PC-3 (cell line): ENCODE measurements around the gene CEBPZOS. TPM values are rescaled to one million over a fixed set of nuclear protein-coding genes. Genes with fewer than 3 reads are reported as not detected.

Experiments used
- ATAC-seq: fragments of 200-7000 bp; cut with Tn5 transposase; 2 replicates; pipeline ENCODE4 v1.9.1; 2020; ENCODE audit warnings: mild to moderate bottlenecking, moderate library complexity
- BruUV-seq: library from RNA; stranded (reverse); fragments of 400-500 nt; replicated peaks from 2 replicates; lab custom pipeline; 2021; lab: Mats Ljungman, UMichigan
- CTCF ChIA-PET: fragments of 300-600 bp; sonication (Branson Sonifier 250); formaldehyde crosslinking; loops from one replicate; lab custom pipeline; 2022; ENCODE audit warnings: antibody characterized with exemption; lab: Charles Lee
- POLR2A ChIA-PET: fragments of 300-600 bp; sonication (Branson Sonifier 250); formaldehyde crosslinking; loops from one replicate; lab custom pipeline; 2022; ENCODE audit warnings: antibody characterized with exemption; ENCODE audit not compliant: unreplicated experiment; lab: Charles Lee
- DNase-seq: peaks from one replicate; pipeline ENCODE4 v3.0.0-alpha.2; 2015
- H2AFZ ChIP-seq: fragments of 300-600 bp; sonication (generic); 2 replicates; pipeline ENCODE4 v1.6.0; 2016; ENCODE audit warnings: antibody characterized with exemption, low read length
- H3F3A ChIP-seq: fragments of 300-600 bp; sonication (generic); one replicate; pipeline ENCODE4 v1.6.0; 2017; ENCODE audit warnings: antibody characterized with exemption, low read length, control low read depth, mild to moderate bottlenecking; ENCODE audit not compliant: unreplicated experiment
- H3K27ac ChIP-seq: fragments of 300-600 bp; sonication (generic); 2 replicates; pipeline ENCODE4 v1.5.1; 2016; ENCODE audit warnings: mild to moderate bottlenecking, low read length
- H3K27me3 ChIP-seq: fragments of 300-600 bp; sonication (generic); 2 replicates; pipeline ENCODE4 v1.6.1; 2016; ENCODE audit warnings: low read length, mixed read lengths
- H3K36me3 ChIP-seq: fragments of 300-600 bp; sonication (generic); 2 replicates; pipeline ENCODE4 v1.6.1; 2016; ENCODE audit warnings: low read depth, mixed run types, low read length, mixed read lengths
- H3K4me1 ChIP-seq: fragments of 300-600 bp; sonication (generic); 2 replicates; pipeline ENCODE4 v1.5.1; 2016; ENCODE audit warnings: low read length; ENCODE audit not compliant: insufficient read depth
- H3K4me2 ChIP-seq: fragments of 300-600 bp; sonication (generic); 2 replicates; pipeline ENCODE4 v1.6.0; 2016; ENCODE audit warnings: low read length
- H3K4me3 ChIP-seq: fragments of 300-600 bp; sonication (generic); 2 replicates; pipeline ENCODE4 v1.5.1; 2016; ENCODE audit warnings: mild to moderate bottlenecking, low read length, mixed read lengths
- H3K79me2 ChIP-seq: fragments of 300-600 bp; sonication (generic); 2 replicates; pipeline ENCODE4 v1.6.1; 2017; ENCODE audit warnings: low read length, mixed read lengths
- H3K9ac ChIP-seq: fragments of 300-600 bp; sonication (generic); 2 replicates; pipeline ENCODE4 v1.6.0; 2016; ENCODE audit warnings: mild to moderate bottlenecking, low read length
- H3K9me2 ChIP-seq: fragments of 300-600 bp; sonication (generic); replicated peaks from 2 replicates; pipeline ENCODE4 v1.6.1; 2016; ENCODE audit warnings: mixed run types, low read length, mixed read lengths
- H3K9me3 ChIP-seq: fragments of 300-600 bp; sonication (generic); 2 replicates; pipeline ENCODE4 v1.6.1; 2016; ENCODE audit warnings: low read length, mixed read lengths
- H4K20me1 ChIP-seq: fragments of 300-600 bp; sonication (generic); 2 replicates; pipeline ENCODE4 v1.6.1; 2016; ENCODE audit warnings: low read length, mixed read lengths
- EZH2 ChIP-seq: fragments of 300-600 bp; sonication (generic); IDR thresholded peaks from one replicate; pipeline ENCODE4 v1.6.1; 2017; ENCODE audit warnings: antibody characterized with exemption, mild to moderate bottlenecking, low read length; ENCODE audit not compliant: unreplicated experiment
- EZH2phosphoT487 ChIP-seq: fragments of 300-600 bp; sonication (generic); IDR thresholded peaks from 2 replicates; pipeline ENCODE4 v1.6.1; 2018; ENCODE audit warnings: mild to moderate bottlenecking, antibody characterized with exemption, low read length, borderline replicate concordance
- intact Hi-C: fragments of 100-400 bp; cut with micrococcal nuclease; formaldehyde crosslinking; loops from 2 replicates; pipeline ENCODE4 v1.9.0; 2023
- total RNA-seq: library from RNA; depleted of rRNA; stranded (reverse); fragments of >200 nt; gene quantifications from 2 replicates; pipeline ENCODE4 v1.2.3, GENCODE V29; 2014
- TF ChIP-seq, protein P1 (sequence below): fragments of 300-600 bp; sonication (generic); conservative IDR thresholded peaks from 2 replicates; pipeline ENCODE4 v1.5.1; 2017; ENCODE audit warnings: antibody characterized with exemption, low read depth, mild to moderate bottlenecking, low read length

Gene CEBPZOS
- total RNA-seq, 1 experiment from 2014 or later: 30.8 TPM

DNA sequence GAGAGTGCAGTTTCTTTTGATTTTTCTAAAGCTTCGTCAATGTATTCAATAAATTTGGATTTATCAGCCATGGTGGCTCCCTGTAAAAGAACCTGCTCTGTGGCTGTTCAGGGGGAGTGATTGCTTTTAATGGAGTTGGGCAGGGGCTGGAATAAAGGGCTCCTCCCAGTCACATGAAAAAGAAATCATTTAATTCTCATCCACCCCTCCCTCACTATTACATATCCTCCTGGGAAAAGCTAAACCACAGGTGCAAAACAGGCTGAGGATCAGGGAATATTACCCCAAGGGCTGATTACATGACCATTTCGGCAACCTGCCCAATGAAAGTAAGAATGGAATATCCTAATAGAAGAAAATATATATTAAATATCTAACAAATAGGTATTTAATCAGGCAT is 7.7 kb upstream of the CEBPZOS start, which contains the start of gene SULT6B1:
Gene SULT6B1 (minus strand): TSS at position 101 of the 400 bp plus-strand sequence. CDS start 30 bp downstream, at position 71.
- H3K27me3 ChIP-seq: no peaks in the 10 kb centered on the region
- CTCF ChIA-PET: no interaction called here
- H3K36me3 ChIP-seq: no peaks in the 10 kb centered on the region
- H3K9me2 ChIP-seq: no peaks in the 10 kb centered on the region
- DNase-seq (no peak), ATAC-seq (no peak)
- no peaks in the 10 kb centered on the region for H3K79me2 ChIP-seq
- no TSS peak for BruUV-seq
- H3K4me2 ChIP-seq: peak within 1 kb of the TSS; percentile 47
- POLR2A ChIA-PET: no interaction called here
- H3K4me1 ChIP-seq: peaks cover 14% of the 10 kb centered on the region
- no peaks in the 10 kb centered on the region for H3K9me3 ChIP-seq
- H3K4me3 ChIP-seq: no peak within 1 kb of the TSS
- intact Hi-C loops: no loop called here
- peak within 1 kb of the TSS; percentile 70 for H2AFZ ChIP-seq
- no peaks in the 10 kb centered on the region for H3F3A ChIP-seq
- TF ChIP-seq, protein P1, sequence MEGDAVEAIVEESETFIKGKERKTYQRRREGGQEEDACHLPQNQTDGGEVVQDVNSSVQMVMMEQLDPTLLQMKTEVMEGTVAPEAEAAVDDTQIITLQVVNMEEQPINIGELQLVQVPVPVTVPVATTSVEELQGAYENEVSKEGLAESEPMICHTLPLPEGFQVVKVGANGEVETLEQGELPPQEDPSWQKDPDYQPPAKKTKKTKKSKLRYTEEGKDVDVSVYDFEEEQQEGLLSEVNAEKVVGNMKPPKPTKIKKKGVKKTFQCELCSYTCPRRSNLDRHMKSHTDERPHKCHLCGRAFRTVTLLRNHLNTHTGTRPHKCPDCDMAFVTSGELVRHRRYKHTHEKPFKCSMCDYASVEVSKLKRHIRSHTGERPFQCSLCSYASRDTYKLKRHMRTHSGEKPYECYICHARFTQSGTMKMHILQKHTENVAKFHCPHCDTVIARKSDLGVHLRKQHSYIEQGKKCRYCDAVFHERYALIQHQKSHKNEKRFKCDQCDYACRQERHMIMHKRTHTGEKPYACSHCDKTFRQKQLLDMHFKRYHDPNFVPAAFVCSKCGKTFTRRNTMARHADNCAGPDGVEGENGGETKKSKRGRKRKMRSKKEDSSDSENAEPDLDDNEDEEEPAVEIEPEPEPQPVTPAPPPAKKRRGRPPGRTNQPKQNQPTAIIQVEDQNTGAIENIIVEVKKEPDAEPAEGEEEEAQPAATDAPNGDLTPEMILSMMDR: no peak
- TF ChIP-seq EZH2 (no peak), EZH2phosphoT487 (no peak)
- H3K27ac ChIP-seq: peak within 1 kb of the TSS; percentile 20; the same call in 1 of the 2 replicates
- H3K9ac ChIP-seq: no peak within 1 kb of the TSS
- no peaks in the 10 kb centered on the region for H4K20me1 ChIP-seq

DNA sequence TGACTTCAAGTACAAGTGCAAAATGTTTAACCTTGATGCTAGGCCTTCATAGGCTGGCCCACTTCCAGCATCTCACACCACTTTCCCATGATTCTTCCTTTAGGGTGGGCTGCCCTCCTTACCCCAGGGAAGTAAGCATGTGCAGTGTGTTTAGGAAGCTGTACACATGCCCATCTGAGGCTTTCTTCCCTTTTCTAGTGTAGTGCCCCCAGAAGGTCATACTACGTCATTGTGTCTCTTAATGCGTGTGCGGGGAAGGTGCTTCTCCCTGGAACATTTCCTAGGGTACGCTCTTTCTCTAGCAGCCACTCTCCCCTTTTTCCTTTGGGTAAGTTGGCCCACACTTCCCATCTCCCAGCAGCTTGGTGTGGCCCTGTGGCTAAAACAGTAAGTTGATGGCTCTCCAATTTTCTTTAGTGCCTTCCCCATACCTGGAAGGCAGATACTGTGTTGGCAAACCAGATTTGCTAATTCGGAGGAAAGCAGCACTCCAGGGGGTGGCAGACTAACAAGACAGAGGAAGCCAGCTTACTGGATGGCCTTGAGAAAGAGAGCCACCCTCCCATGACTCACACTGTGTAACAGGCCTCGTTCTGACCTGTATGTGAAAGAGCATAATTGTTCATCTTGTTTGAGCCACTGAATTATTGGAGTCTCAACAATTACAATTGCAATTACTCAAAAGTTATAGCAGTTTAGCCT is 6.7 kb upstream of the CEBPZOS start:
- Histone ChIP-seq H4K20me1 (no peaks in the 10 kb centered on the region), H3K27ac (peak overlapping the region; percentile 34; the same call in 1 of the 2 replicates), H3K4me2 (peak overlapping the region; percentile 47), H3K4me1 (peaks cover 14% of the 10 kb centered on the region), H3K9ac (no peak overlapping the region), H2AFZ (peak overlapping the region; percentile 70), H3K79me2 (no peaks in the 10 kb centered on the region), H3K36me3 (no peaks in the 10 kb centered on the region), H3F3A (no peaks in the 10 kb centered on the region), H3K27me3 (no peaks in the 10 kb centered on the region), H3K4me3 (no peak overlapping the region), H3K9me2 (no peaks in the 10 kb centered on the region), H3K9me3 (no peaks in the 10 kb centered on the region)
- peak; percentile 100 for ATAC-seq
- DNase-seq: peak; percentile 84
- BruUV-seq: no TSS peak
- CTCF ChIA-PET: no interaction called here
- POLR2A ChIA-PET: interaction anchor here (0.6 kb wide), 1 partner anchor 22 kb away, joined by 3 read pairs; no protein-coding TSS in a partner anchor
- TF ChIP-seq EZH2: no peak
- TF ChIP-seq, protein P1: peak; percentile 36; the same call in 1 of the 2 replicates
- no peak for TF ChIP-seq EZH2phosphoT487
- intact Hi-C loops: no loop called here

DNA sequence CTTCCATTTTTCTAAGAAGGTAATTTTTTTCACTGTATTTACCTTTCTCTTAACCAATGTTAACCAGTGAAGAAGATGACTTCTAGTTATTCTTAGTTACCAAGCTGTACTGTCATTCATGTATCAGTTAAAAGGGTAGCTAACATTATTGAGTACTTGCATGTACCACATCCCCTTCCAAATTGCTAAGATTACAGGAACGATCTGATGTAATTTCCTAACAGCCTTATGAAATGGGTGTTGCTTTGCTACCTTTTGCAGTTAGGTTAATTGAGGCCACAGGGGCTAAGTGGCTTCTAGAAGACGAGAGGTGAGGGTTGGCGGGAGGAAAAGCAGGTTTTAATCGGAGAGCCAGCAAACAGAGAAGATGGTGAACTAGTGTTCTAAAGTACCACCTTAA is 6.0 kb upstream of the CEBPZOS start:
- ATAC-seq (peak; percentile 19), DNase-seq (no peak)
- Histone ChIP-seq H3K36me3 (no peaks in the 10 kb centered on the region), H3K4me3 (no peak overlapping the region), H3K9ac (no peak overlapping the region), H2AFZ (peak overlapping the region; percentile 35; the same call in 1 of the 2 replicates), H3K9me3 (no peaks in the 10 kb centered on the region), H3K4me1 (peaks cover 14% of the 10 kb centered on the region), H3F3A (no peaks in the 10 kb centered on the region), H3K9me2 (no peaks in the 10 kb centered on the region), H3K79me2 (no peaks in the 10 kb centered on the region), H3K27ac (peak overlapping the region; percentile 34), H3K27me3 (no peaks in the 10 kb centered on the region), H4K20me1 (no peaks in the 10 kb centered on the region), H3K4me2 (peak overlapping the region; percentile 47)
- ChIA-PET POLR2A (interaction anchor here (0.6 kb wide), 1 partner anchor 21 kb away, joined by 3 read pairs; no protein-coding TSS in a partner anchor), CTCF (no interaction called here)
- TF ChIP-seq EZH2phosphoT487 (no peak), EZH2 (no peak)
- TF ChIP-seq, protein P1: no peak
- intact Hi-C loops: no loop called here
- no TSS peak for BruUV-seq
